Effector memory CD8-positive, alpha-beta T cell (primary cell): ENCODE measurements around the gene HNRNPL.
"Not testable (repeated sequence)": the region's sequence is repeated elsewhere in the genome, so short reads cannot be mapped to it uniquely, and the experiment has no call there.

Source experiments
- ATAC-seq: fragments of 150-1000 bp; cut with Tn5 transposase; replicated peaks from 2 replicates; pipeline ENCODE4 v1.10.0; 2021; ENCODE audit warnings: mild to moderate bottlenecking, moderate library complexity
- DNase-seq, 3 experiments: peaks; one replicate each; pipeline ENCODE4 v3.0.0; 2021
- H3K27ac Mint-ChIP-seq, 2 donors: one replicate each; pipeline ENCODE4 v1.8.0; 2022; ENCODE audit warnings: mild to moderate bottlenecking in 2 of 2, mixed read lengths in 2 of 2, moderate library complexity in 2 of 2
- H3K27me3 Mint-ChIP-seq, 2 donors: one replicate each; pipeline ENCODE4 v1.8.0; 2022; ENCODE audit warnings: mixed read lengths in 2 of 2
- H3K36me3 Mint-ChIP-seq: one replicate; pipeline ENCODE4 v1.8.0; 2022; ENCODE audit warnings: mild to moderate bottlenecking, moderate library complexity, mixed read lengths; ENCODE audit not compliant: insufficient read depth
- H3K4me1 Mint-ChIP-seq, 2 donors: one replicate each; pipeline ENCODE4 v1.8.0; 2022; ENCODE audit warnings: low read depth in 2 of 2, mixed read lengths in 2 of 2
- H3K4me3 Mint-ChIP-seq, 2 donors: one replicate each; pipeline ENCODE4 v1.8.0; 2022; ENCODE audit warnings: mild to moderate bottlenecking in 2 of 2, mixed read lengths in 2 of 2, moderate library complexity in 2 of 2
- H3K9me3 Mint-ChIP-seq, 2 donors: one replicate each; pipeline ENCODE4 v1.8.0; 2022; ENCODE audit warnings: mixed read lengths in 2 of 2

Gene HNRNPL

GRCh38 chr19:38790507-38791403 lies 59.0 kb downstream of the HNRNPL start:
- not testable (repeated sequence) for H3K4me1 Mint-ChIP-seq, H3K9me3 Mint-ChIP-seq, DNase-seq, H3K27ac Mint-ChIP-seq, H3K27me3 Mint-ChIP-seq, H3K36me3 Mint-ChIP-seq, ATAC-seq, H3K4me3 Mint-ChIP-seq

DNA sequence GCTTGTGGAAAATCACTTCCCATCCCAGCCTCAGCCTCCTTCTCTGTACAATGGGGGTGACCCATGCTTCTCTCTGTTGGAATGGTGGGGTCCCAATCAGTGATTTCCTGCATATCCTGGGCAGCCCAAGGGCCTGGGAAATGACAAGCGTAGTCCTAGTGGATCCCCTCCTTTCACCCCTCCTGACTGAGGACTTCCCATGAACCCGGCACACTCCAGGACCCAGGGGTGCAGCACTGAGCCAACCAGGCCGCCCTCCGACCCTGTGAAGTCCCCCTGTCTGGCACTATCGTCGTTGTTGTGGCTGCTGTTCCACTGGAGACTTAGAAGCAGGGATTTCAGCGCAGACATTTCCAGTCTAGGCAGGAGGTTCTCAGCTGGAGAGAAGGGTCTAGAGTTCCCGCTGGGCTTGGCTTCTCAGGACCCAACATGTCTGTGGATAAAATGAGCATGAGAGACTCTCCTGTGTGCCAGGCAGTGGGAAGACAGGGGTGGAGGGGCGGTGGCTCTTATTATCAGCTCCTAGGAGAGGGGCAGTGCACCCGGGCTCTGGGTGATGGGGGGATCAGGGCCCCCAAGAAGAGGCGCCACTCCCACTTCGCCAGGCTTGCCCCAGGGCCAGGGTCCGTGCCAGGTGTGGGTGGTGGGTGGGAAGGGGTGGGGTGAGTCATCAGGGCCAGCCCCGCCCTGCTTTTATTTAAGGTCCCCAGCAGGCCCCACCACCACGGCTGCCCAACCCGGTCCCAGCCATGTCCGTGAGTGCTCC lies 61.1 kb downstream of the HNRNPL start, which contains the start of gene LGALS7B:
TSS of gene LGALS7B (plus strand) at position 723 of the 766 bp plus-strand sequence. CDS start at position 750, 27 bp downstream.
- DNase-seq = no peak
- Mint-ChIP-seq H3K36me3 (no peaks in the 10 kb centered on the region), H3K27ac (peak within 1 kb of the TSS in 1 of 2 donors; percentile 32), H3K4me1 (no peaks in the 10 kb centered on the region), H3K4me3 (no peak within 1 kb of the TSS), H3K27me3 (no peaks in the 10 kb centered on the region), H3K9me3 (no peaks in the 10 kb centered on the region)
- no peak for ATAC-seq

- DNase-seq = no peak
- peaks cover 2% of the 10 kb centered on the region for H3K36me3 Mint-ChIP-seq
- no peak for ATAC-seq
- no peaks in the 10 kb centered on the region for H3K27me3 Mint-ChIP-seq
- H3K4me1 Mint-ChIP-seq = no peaks in the 10 kb centered on the region
- H3K9me3 Mint-ChIP-seq = no peaks in the 10 kb centered on the region
- no peak overlapping the region for H3K4me3 Mint-ChIP-seq
- peak overlapping the region in 1 of 2 donors; percentile 28 for H3K27ac Mint-ChIP-seq
Observed at GRCh38 chr19:38786572-38787265, 63.1 kb downstream of the HNRNPL start.
